DND-41 (cell line): ENCODE measurements around the gene KCNQ1OT1.

Experiments
- EZH2 ChIP-seq: IDR thresholded peaks from 3 replicates; pipeline ENCODE4 v1.6.1; 2012; ENCODE audit warnings: borderline replicate concordance, low read depth, mild to moderate bottlenecking, moderate library complexity, low read length, inconsistent platforms; ENCODE audit not compliant: severe bottlenecking
- TF ChIP-seq, protein P1 (sequence below): IDR thresholded peaks from 2 replicates; pipeline ENCODE4 v1.5.1; 2012; ENCODE audit warnings: borderline replicate concordance, low read length, moderate library complexity, mild to moderate bottlenecking; ENCODE audit not compliant: poor library complexity, severe bottlenecking; ENCODE audit errors: extremely low read depth

DNA sequence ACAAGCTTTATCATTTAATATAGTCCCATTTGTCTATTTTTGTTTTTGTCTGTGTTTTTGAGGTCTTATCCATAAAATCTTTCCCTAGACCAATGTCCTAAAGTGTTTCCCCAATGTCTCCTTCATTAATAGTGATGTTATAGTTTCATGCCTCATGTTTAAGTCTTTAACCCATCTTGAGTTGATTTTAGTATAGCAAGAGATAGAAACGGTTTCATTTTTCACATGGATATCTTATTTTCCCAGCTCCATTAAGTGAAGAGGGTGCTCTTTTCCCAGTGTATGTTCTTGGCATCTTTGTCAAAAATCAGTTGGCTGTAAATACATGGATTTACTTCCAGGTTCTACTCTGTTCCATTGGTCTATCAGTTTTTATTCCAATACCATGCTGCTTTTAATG, 58.2 kb downstream of the KCNQ1OT1 start:
- TF ChIP-seq EZH2 = no peak
- TF ChIP-seq, protein P1, sequence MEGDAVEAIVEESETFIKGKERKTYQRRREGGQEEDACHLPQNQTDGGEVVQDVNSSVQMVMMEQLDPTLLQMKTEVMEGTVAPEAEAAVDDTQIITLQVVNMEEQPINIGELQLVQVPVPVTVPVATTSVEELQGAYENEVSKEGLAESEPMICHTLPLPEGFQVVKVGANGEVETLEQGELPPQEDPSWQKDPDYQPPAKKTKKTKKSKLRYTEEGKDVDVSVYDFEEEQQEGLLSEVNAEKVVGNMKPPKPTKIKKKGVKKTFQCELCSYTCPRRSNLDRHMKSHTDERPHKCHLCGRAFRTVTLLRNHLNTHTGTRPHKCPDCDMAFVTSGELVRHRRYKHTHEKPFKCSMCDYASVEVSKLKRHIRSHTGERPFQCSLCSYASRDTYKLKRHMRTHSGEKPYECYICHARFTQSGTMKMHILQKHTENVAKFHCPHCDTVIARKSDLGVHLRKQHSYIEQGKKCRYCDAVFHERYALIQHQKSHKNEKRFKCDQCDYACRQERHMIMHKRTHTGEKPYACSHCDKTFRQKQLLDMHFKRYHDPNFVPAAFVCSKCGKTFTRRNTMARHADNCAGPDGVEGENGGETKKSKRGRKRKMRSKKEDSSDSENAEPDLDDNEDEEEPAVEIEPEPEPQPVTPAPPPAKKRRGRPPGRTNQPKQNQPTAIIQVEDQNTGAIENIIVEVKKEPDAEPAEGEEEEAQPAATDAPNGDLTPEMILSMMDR = no peak
